ENCODE results near the gene COL7A1.

The COL7A1 gene

GRCh38 chr3:48617559-48617958 is 22.4 kb upstream of the COL7A1 start:
- Histone ChIP-seq H3K9ac (ENCODE audit: insufficient read length, low read depth) (no peak overlapping the region), H3K4me1 (ENCODE audit: insufficient read depth, insufficient read length) (no peaks in the 10 kb centered on the region), H3K27me3 (ENCODE audit: insufficient read depth, insufficient read length) (no peaks in the 10 kb centered on the region), H3K4me3 (ENCODE audit: insufficient read length, low read depth) (no peak overlapping the region), H3K9me3 (ENCODE audit: insufficient read depth, low read length) (peaks cover 36% of the 10 kb centered on the region), H3K36me3 (ENCODE audit: insufficient read depth, insufficient read length, low read length) (peaks cover 20% of the 10 kb centered on the region)
- TF ChIP-seq ZNF274 (IDR thresholded peaks at IDR 0.05; ENCODE audit: low read depth, low read length) (no peak), SUZ12 (IDR thresholded peaks at IDR 0.05; ENCODE audit: extremely low read depth, insufficient read depth, insufficient read length) (no peak), YY1 (IDR thresholded peaks at IDR 0.05; ENCODE audit: insufficient read depth, insufficient read length) (no peak)
- DNase-seq (ENCODE audit: low read depth, low spot score) = no peak

GRCh38 chr3:48614044-48614443 is 18.9 kb upstream of the COL7A1 start:
- TF ChIP-seq YY1 (IDR thresholded peaks at IDR 0.05; ENCODE audit: insufficient read depth, insufficient read length) (no peak), ZNF274 (IDR thresholded peaks at IDR 0.05; ENCODE audit: low read depth, low read length) (no peak), SUZ12 (IDR thresholded peaks at IDR 0.05; ENCODE audit: extremely low read depth, insufficient read depth, insufficient read length) (no peak)
- no peaks in the 10 kb centered on the region for H3K27me3 ChIP-seq (ENCODE audit: insufficient read depth, insufficient read length)
- H3K9me3 ChIP-seq (ENCODE audit: insufficient read depth, low read length) = peaks cover 33% of the 10 kb centered on the region
- no peak overlapping the region for H3K9ac ChIP-seq (ENCODE audit: insufficient read length, low read depth)
- no peak overlapping the region for H3K4me3 ChIP-seq (ENCODE audit: insufficient read length, low read depth)
- DNase-seq (ENCODE audit: low read depth, low spot score) = no peak
- H3K36me3 ChIP-seq (ENCODE audit: insufficient read depth, insufficient read length, low read length) = peaks cover 9% of the 10 kb centered on the region
- peaks cover 2% of the 10 kb centered on the region for H3K4me1 ChIP-seq (ENCODE audit: insufficient read depth, insufficient read length)

GRCh38 chr3:48612309-48612708 is 17.2 kb upstream of the COL7A1 start:
- TF ChIP-seq YY1 (IDR thresholded peaks at IDR 0.05; ENCODE audit: insufficient read depth, insufficient read length) (no peak), ZNF274 (IDR thresholded peaks at IDR 0.05; ENCODE audit: low read depth, low read length) (no peak), SUZ12 (IDR thresholded peaks at IDR 0.05; ENCODE audit: extremely low read depth, insufficient read depth, insufficient read length) (no peak)
- H3K4me1 ChIP-seq (ENCODE audit: insufficient read depth, insufficient read length) = peaks cover 2% of the 10 kb centered on the region

GRCh38 chr3:48609088-48610005 is 14.2 kb upstream of the COL7A1 start, which contains the start of gene UQCRC1:
UQCRC1 (minus strand) TSS chr3:48609646; CDS start chr3:48609620, 26 bp downstream.
- no peaks in the 10 kb centered on the region for H3K9me3 ChIP-seq (ENCODE audit: insufficient read depth, low read length)
- DNase-seq (ENCODE audit: low read depth, low spot score) = peak; percentile 95
- peak within 1 kb of the TSS; percentile 100 for H3K4me3 ChIP-seq (ENCODE audit: insufficient read length, low read depth)
- TF ChIP-seq ZNF274 (IDR thresholded peaks at IDR 0.05; ENCODE audit: low read depth, low read length) (no peak), SUZ12 (IDR thresholded peaks at IDR 0.05; ENCODE audit: extremely low read depth, insufficient read depth, insufficient read length) (no peak), YY1 (IDR thresholded peaks at IDR 0.05; ENCODE audit: insufficient read depth, insufficient read length) (peak; percentile 84)
- peaks cover 41% of the 10 kb centered on the region for H3K36me3 ChIP-seq (ENCODE audit: insufficient read depth, insufficient read length, low read length)
- no peaks in the 10 kb centered on the region for H3K27me3 ChIP-seq (ENCODE audit: insufficient read depth, insufficient read length)
- peak within 1 kb of the TSS; percentile 100 for H3K9ac ChIP-seq (ENCODE audit: insufficient read length, low read depth)
- H3K4me1 ChIP-seq (ENCODE audit: insufficient read depth, insufficient read length) = peaks cover 2% of the 10 kb centered on the region

More at GRCh38 chr3:48612309-48612708, 17.2 kb upstream of the COL7A1 start:
- H3K9ac ChIP-seq (ENCODE audit: insufficient read length, low read depth) = no peak overlapping the region
- no peaks in the 10 kb centered on the region for H3K27me3 ChIP-seq (ENCODE audit: insufficient read depth, insufficient read length)
- DNase-seq (ENCODE audit: low read depth, low spot score) = no peak
- H3K9me3 ChIP-seq (ENCODE audit: insufficient read depth, low read length) = peaks cover 16% of the 10 kb centered on the region
- peaks cover 18% of the 10 kb centered on the region for H3K36me3 ChIP-seq (ENCODE audit: insufficient read depth, insufficient read length, low read length)
- no peak overlapping the region for H3K4me3 ChIP-seq (ENCODE audit: insufficient read length, low read depth)

- Histone ChIP-seq H3K27me3 (ENCODE audit: insufficient read depth, insufficient read length) (no peaks in the 10 kb centered on the region), H3K4me3 (ENCODE audit: insufficient read length, low read depth) (no peak overlapping the region), H3K4me1 (ENCODE audit: insufficient read depth, insufficient read length) (peaks cover 2% of the 10 kb centered on the region), H3K9ac (ENCODE audit: insufficient read length, low read depth) (no peak overlapping the region), H3K9me3 (ENCODE audit: insufficient read depth, low read length) (no peaks in the 10 kb centered on the region), H3K36me3 (ENCODE audit: insufficient read depth, insufficient read length, low read length) (peaks cover 56% of the 10 kb centered on the region)
- TF ChIP-seq SUZ12 (IDR thresholded peaks at IDR 0.05; ENCODE audit: extremely low read depth, insufficient read depth, insufficient read length) (no peak), YY1 (IDR thresholded peaks at IDR 0.05; ENCODE audit: insufficient read depth, insufficient read length) (no peak), ZNF274 (IDR thresholded peaks at IDR 0.05; ENCODE audit: low read depth, low read length) (no peak)
- no peak for DNase-seq (ENCODE audit: low read depth, low spot score)
Observed at GRCh38 chr3:48607519-48607918, 12.4 kb upstream of the COL7A1 start.

GRCh38 chr3:48601622-48601994 is 6.5 kb upstream of the COL7A1 start:
- no peak for DNase-seq (ENCODE audit: low read depth, low spot score)
- H3K27me3 ChIP-seq (ENCODE audit: insufficient read depth, insufficient read length) = no peaks in the 10 kb centered on the region
- no peak overlapping the region for H3K4me3 ChIP-seq (ENCODE audit: insufficient read length, low read depth)
- no peaks in the 10 kb centered on the region for H3K9me3 ChIP-seq (ENCODE audit: insufficient read depth, low read length)
- TF ChIP-seq YY1 (IDR thresholded peaks at IDR 0.05; ENCODE audit: insufficient read depth, insufficient read length) (no peak), SUZ12 (IDR thresholded peaks at IDR 0.05; ENCODE audit: extremely low read depth, insufficient read depth, insufficient read length) (no peak), ZNF274 (IDR thresholded peaks at IDR 0.05; ENCODE audit: low read depth, low read length) (no peak)
- H3K4me1 ChIP-seq (ENCODE audit: insufficient read depth, insufficient read length) = peaks cover 24% of the 10 kb centered on the region
- no peak overlapping the region for H3K9ac ChIP-seq (ENCODE audit: insufficient read length, low read depth)
- peaks cover 92% of the 10 kb centered on the region for H3K36me3 ChIP-seq (ENCODE audit: insufficient read depth, insufficient read length, low read length)
